A172 (cell line): ENCODE measurements around the gene DTD1. TPM values are rescaled to one million over a fixed set of nuclear protein-coding genes. Genes with fewer than 3 reads are reported as not detected.
A peak's percentile ranks its signal among the peaks of the same experiment; 100 is the strongest.

Experiments
- DNase-seq: peaks from one replicate; pipeline ENCODE4 v3.0.0-alpha.2; 2015; ENCODE audit warnings: low spot score
- total RNA-seq: library from RNA; depleted of rRNA; stranded (reverse); fragments of >200 nt; shearing (Covaris generic); gene quantifications from 2 replicates; pipeline ENCODE4 v1.2.3, GENCODE V29; 2014; rRNA removed

Gene DTD1, protein sequence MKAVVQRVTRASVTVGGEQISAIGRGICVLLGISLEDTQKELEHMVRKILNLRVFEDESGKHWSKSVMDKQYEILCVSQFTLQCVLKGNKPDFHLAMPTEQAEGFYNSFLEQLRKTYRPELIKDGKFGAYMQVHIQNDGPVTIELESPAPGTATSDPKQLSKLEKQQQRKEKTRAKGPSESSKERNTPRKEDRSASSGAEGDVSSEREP
- total RNA-seq, result 142 and 154 TPM in 2 replicates

DNA sequence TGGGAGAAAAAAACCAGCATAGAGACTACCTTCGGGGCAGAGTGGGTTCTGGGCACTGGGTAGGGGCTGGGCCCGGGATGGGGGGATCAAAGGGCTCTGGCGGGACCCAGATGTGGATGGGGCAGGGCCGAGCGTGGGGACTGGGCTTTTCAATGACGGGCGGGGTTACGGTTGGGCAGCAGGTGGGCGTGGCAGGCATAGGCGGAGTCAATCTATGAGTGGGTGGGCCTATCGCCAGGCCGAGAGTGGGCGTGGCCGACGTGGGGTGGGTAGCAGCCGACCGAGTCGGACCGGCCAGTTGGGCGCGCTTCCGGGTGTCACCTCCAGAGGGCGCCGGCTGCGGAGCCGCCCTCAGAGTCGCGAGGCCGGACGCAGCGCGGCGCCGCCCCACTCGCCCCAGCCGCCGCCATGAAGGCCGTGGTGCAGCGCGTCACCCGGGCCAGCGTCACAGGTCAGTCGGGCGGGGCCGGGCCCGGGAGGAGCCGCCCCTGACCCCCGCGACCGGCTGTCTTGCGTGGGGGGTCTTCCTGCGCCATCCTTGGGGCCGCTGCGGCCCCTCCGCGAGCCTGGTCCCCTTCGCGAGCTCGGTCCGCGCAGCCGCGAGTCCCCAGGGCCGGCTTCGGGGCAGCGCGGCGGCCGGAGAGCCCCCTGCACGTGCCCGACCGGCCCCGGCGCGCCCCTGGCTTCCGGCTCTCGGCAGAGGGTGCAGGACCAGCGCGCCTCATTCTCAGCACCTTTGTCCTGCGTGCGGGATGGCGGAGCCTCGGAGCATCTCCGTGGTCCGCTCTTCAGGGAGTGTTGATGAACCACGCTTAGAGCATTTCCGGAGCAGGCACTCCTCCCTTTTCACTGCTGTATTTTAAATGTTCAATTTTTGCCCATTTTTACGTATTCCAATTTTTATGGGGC, at the start of gene DTD1:
TSS of gene DTD1 (plus strand) at position 390 of the 909 bp plus-strand sequence. CDS start at position 409, 19 bp downstream.
- DNase-seq, result peak; percentile 82

DNA sequence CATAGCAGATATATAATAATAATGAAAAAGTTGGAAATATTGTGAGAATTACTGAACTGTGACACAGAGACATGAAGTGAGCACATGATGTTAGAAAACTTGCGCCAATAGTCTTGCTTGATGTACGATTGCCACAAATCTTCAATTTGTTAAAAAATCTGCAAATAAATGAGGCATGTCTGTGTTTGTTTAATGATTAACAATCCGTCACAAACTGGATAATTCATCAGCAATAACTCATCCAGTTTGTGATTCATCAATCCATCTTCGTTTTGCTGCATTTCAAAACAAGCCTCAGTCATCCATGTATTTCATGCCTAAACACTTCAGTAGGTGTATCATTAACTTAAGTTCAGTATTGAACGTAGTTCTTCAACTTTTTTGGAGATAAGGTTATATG, 46.1 kb upstream of the DTD1 start:
- DNase-seq, result no peak

DNA sequence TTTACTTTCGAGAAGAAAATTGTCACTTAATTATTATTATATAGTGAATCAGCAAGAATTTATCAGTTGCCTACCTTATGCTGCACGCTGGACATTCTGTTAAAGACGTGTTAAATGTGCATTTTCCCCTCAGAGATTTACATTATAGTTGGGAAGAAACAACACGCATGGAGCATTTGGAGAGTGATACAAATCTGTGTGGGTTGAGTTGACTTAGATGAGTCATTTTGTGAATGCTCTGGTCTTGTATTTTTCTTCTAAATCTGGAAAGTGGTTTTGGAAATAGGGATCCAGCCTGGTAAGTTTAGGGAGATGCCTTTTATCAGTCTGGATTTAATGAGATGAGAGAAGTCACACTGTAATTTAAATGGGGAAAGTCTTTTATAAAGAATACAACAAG, 44.6 kb upstream of the DTD1 start:
- no peak for DNase-seq

DNA sequence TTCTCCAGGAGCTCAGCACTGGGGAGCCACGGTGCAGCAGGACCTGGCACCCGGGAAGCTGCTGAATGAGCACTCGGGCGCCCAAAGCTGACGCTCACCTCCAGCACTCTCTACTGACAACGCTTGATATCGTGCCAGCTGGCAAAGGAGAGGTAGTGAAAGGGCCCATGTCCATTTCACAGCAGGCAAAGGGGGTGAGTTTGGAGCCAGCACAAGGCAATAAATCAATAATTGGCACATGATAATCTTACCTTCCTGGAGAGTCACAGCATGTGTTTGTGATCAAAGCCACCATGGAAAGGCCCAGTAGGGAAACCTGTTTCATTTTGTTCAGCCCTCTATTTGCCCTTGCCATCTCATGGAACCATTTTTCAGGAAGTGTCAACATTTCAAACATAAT, 43.9 kb upstream of the DTD1 start:
- no peak for DNase-seq

DNA sequence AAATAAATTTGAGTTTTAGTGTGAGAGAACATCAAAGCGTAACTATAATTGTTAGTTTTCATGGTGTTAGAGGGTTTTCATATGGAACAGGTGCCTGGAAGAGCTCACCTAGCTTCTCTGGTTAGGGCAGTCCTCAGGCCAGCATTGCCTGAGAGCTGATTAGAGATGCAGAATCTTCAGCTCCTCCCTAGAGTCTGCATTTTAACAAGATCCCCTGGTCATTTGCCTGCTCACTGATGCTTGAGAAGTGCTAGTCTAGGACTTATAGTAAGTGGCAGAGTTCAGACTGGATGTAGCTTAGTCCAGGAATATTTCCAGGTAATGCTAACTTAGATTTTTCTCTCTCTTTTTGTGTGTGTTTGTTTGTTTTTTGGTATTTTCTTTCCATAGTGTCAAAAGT, 42.3 kb upstream of the DTD1 start:
- no peak for DNase-seq

DNA sequence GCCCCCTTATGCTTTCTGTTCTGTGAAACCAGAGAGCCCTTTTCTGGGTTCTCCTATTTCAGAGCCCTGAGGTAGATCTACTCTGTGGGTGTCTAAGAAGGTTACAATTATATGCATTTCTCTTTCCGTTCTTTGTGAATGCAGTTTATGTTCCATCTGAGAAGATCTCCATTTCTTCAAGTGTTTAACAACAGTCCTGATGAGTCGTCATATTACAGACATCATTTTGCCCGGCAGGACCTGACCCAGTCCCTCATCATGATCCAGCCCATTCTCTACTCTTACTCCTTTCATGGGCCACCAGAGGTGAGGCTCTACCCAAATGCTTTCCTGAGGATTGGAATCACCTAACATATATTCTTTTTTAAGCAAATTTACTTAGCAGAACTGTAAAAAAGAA, 39.4 kb upstream of the DTD1 start:
- DNase-seq, result no peak

DNA sequence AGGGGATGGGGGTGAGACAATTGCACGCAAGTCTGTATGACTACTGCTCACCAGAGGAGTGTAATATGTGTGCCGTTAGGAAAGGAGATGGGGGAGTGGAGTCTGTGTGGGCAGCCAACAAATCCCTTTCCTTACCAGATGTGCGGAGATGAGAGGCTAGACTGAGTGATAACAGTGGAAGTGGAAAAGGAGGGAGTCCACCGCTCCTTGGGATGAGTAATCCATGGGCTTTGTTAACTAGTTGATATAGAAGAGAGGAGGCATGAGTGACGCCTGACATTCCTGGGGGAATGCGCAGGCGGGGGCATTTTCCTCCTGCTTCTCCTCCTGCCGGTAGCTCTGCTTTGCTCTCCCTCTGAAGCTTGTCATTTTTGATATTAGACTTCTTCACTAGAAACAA, 34.1 kb upstream of the DTD1 start:
- DNase-seq, result no peak

DNA sequence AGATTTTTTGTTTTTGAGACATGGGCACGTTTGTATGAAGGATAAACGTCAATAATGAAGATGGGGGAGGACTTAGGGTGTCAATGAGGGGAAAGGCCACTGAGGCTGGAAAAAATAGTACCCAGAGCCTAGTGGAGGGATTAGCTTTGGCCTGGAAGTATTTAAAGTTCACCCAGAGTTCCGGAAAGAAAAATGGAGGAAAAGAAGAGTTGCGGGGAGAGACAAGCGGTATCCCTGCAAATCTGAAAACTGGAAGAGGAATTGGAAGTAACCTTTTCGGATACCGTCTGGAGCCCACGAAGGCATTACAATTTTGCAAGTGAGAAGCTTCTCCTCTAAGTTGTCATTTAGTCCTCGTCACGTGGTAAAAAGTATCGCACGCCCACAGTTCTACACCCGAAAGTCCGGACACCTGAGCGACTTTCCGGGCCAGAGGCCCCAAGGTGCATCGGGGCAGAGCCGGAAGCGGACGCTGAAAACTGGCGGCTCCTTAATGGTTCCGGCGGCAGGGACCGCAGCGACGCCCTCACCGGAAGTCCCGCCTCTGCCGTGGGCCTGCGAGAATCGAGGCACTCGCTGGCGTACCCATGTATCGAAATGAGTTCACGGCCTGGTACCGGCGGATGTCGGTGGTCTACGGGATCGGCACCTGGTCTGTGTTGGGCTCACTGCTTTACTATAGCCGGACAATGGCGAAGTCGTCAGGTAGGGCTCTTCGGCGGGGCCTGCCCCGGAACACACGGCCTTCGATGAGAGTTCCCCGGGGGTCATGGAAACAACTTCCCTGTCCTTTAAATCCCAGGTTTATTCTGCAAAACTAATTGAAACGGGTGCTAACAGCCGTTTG, 20.7 kb upstream of the DTD1 start, which contains the start of gene SMIM26:
TSS of gene SMIM26 (plus strand) at position 541 of the 847 bp plus-strand sequence. CDS start at position 588, 47 bp downstream.
- peak; percentile 86 for DNase-seq

DNA sequence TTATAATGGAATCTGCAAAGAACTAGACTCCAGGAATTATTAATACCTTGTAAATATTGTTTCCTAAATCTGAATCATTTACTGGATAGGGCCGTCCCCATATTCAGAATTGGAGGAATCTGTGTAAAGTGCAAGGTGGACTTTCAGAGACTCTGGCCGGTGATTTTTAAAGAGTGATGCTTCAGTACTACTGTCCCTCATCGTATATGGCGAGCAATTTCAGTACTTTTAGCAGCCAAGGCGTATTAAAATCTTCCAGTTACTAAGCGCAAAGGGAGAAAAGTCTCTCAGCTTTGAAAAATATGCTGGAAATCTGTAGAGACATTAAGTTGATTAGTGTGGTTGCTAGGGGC, 20.1 kb upstream of the DTD1 start:
- DNase-seq, result peak; percentile 22

DNA sequence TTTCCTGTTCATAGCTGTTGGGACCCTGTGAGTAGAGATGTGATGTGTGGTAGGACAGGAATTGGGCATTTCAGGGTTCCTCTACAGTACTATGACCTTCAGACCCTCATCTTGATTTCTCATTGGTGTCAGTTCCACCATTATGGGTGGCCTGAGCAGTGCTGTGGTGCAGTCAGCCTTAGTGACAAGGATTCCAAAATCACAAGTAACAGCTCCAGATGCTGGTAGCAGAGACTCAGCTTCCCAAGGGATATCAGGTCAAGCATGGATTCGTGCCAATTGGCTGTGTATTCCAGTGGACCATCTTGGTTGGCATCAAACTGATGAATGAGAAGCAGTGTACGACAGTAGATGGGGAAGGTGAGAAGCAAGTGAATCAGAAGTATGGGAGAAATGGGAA, 16.8 kb upstream of the DTD1 start:
- DNase-seq, result no peak

DNA sequence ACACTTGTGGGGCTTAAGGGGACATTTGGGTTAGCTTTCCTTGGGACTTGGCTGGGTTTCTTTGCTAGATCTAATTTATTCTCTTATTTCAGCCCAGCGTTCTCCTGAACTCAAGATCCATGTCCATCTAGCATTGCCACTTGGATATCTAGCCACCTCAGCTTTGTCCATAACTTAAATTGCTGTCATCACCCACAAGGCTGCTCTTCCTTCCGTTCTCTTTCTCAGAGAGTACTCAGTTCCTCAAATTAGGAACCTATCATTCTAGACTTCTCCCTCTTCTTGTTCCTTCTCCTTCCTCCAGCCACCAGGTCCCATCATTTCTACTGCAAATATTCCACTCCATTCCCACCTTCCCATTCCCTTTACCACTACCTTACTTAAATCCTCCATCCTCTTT, 16.3 kb upstream of the DTD1 start:
- DNase-seq, result no peak

DNA sequence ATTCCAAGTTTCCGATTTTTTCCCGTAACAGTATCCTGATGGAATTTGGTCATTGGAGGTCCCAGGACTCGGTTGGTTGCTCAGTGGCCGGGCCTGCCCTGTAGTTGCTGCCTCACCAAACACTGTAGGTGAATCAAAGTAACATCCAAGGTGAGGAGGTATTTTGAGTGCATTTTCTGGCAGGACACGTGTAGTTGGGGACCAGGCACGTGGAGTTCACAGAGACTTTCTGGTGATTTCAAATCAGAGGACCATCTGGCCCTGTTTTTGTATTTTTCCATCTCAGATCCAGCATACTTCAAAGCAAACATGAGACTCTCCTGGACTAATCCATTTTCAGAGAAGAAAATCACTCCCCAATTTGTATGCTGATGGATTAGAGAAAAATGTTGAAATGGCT, 9.9 kb upstream of the DTD1 start:
- DNase-seq, result no peak

DNA sequence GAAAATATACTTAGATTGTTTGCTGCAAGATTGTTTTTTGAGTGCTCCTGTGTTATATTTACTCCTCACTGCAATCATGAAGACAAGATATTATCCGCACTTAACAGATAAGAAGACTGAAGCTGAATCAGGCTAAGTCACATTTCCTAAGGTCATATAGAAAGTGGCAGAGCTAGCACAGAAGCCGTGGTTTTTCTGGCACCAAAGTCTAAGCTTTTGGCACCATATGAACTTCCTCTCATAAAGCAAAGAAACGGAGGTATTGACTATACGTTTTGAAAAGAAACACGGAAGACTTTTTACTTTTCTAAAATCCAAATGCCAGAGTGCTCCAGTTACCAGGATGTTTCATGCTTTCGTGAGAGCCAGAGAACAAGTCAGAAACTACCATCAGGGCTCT, 9.3 kb upstream of the DTD1 start:
- DNase-seq, result no peak

DNA sequence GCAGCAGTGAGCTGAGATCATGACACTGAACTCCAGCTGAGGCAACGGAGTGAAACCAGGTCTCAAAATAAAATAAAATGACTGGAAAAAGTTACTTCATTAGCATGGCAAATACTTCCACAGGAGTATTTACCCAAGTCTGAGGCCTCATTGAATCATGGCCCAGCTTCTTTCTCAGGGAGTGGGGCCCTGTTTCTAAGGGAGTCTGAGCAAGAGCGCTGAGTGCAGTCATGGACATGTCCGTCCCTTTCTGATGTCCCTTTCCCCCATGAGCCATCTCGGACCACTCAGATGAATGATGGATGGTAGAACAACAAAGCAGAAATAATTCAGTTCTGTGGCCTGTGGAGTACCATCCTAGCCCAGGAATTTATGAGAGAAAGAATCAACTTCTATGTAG, 7.8 kb upstream of the DTD1 start:
- DNase-seq, result no peak

DNA sequence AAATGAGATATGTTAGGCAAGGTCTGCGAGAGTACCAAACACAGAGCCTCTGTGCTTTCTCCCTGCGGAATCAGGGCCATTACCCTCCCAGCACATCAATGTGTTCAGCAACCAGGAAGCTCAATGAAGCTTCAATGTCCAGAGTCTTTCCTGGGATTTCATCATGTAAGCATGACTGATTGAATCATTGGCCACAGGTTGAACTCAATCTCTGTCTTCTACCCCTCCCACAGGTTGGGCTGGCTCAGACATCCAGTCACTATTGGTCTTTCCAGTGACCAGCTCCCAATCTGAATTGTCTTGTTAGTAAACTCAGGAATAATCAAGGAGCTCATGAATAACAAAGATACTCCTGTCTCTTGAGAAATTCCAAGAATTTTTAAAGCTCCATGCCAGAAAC, 2.7 kb upstream of the DTD1 start:
- DNase-seq, result peak; percentile 35

DNA sequence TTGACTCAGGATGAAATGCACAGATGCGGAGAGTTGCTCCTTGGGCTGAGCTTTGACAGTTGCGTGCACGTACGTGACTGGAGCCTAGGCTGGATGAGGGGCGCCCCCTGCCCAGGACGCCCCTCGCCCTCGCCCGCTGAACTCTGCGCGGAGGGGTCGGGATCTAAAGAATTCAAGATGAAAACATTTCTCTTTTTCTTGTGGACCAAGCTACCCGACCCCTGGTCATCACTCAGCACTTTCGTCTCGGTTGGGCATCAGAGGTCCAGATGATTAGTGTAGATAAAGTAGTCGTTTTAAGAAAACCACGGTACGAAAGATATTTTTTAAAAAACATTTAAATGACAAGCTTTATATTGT, 700 bp downstream of the DTD1 start:
- DNase-seq, result no peak

DNA sequence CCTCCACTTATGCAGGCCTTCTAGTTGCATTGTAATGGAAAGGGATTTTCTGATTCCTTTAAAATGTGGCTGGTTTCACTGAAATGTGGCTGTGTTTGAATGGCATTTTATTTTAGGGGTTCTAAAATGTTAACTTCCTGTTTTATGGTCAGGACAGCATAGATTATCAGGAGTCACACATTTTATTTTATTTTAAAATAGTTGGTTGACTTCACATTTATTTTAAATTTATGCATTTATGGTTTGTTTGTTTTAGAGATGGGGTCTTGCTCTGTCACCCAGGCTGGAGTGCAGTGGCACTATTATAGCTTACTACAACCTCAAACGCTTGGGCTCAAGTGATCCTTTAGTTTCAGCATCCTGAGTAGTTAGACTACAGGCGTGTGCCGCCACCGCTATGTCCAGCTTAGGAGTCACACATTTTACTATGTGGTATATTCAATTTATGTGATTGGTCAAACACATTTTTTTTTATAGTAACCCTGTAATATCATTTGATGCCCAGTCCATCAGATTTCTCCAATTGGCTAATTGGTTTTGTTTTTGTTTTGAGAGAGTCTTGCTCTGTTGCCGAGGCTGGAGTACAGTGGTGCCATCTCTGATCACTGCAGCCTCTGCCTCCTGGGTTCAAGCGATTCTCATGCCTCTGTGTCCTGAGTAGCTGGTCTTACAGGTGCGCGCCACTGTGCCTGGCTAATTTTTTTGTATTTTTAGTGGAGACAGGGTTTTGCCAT, 2.3 kb downstream of the DTD1 start:
- no peak for DNase-seq

DNA sequence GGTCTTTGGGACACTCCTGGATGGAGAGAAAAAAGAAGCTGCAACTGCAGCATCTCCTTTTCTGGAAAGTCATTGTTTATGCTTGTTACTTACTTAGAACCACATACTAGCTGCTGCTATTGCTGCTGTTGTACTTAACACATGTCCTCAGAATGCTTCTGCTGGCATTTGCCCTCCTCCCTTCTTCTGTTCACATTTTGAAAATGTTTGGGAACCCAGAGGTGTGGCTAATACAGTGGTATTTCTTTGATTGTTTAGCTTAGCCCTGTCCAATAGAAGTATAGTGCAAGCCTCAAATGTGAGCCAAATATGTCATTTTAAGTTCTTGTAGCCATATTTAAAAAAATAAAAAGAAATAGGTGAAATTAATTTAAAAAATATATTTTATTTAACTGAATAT, 8.4 kb downstream of the DTD1 start:
- no peak for DNase-seq

DNA sequence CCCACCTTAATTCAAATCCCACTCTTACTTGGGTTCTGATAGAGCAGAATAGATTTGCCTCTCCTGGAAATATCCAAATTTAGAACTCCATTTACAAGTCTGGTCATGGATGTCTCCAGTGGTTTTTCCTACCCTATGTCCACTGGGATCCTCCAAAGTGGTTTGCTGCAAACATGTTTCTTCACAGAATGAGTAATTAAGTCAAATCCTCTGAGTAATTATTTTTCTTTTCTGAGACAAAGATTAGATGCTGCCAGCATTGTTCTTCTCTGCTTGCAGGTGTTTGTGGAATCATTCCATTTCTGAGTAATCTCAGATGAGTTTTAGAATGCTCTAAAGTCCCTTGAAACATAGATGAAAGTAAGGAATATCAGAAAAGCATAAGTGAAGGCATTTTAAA, 21.9 kb downstream of the DTD1 start:
- DNase-seq, result no peak

DNA sequence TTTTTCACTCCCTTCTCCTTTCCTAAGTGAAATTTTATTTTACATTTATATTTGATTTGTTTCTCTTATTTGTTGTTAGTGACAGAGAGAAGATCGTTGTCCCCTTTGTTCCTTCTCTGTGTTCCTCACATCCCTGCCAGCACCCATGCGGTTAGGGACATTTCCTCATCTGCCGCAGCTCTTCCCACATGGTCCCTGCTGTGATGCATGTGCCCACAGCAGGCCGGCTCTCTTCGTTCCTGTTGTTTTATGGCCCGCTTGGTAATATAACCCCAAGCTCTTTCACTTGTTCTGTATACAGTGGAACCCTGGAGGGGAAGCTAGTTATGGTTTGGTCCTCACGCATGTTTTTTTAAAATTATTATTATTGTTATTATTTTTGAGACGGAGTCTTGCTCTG, 23.6 kb downstream of the DTD1 start:
- no peak for DNase-seq

DNA sequence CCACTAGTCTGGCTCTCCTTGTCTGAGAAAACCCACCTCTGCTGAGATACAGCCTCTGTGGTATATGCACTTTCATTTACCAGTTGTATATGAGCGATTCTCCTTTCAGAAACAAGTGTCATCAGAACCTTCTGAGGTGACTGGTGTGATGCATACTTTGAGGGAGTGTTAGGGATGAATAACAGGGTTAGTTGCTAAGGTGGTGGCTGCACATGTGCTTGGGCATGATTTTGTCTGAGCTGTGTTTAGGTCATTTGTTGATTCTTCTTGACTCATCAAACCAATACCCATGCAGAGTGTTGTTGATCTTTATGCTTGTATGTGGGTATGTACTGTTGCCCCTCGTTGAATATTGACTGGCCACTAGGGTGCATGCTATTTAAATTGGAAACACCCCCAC, 25.7 kb downstream of the DTD1 start:
- DNase-seq, result no peak

DNA sequence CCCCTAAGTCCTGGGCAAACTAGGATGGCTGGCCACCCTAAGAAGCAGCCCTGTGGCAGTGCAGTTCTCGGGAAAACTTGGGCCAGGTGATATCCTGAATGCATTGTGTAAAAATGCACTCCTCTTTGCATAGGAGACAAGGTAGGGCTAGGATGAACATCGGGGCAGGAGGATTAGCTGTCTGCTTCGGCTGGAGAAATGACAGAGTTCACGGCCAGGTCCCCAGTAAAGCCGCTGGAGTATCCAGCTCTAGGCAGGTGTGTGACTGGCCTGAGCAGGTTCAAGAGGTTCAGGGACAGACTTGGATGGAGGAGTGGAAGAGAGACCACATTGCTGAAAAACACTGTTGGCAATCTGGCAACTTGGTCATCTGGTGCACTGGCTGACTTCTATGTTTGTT, 26.4 kb downstream of the DTD1 start:
- no peak for DNase-seq
